ENCODE measurements around the gene MCF2.

DNA sequence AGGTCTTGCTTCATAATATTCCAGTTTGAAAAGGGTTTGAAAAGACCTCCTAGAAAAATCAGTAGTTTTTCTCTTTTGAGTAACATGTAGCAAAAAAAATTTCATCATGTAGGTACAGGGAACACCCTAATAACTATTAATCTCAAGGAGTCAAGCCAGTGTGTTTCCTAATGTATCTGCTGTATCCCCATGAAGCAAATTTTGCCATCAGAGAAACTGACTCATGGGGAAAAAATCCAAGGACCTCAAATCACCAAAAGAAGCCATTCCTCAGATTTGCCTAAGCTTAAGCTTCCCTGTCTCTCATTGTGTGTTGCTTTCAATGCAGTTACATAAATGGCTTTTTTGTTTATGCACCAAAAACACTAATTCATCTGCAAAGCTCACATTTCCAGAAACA, 147.7 kb downstream of the MCF2 start:
- TF ChIP-seq, protein P1, sequence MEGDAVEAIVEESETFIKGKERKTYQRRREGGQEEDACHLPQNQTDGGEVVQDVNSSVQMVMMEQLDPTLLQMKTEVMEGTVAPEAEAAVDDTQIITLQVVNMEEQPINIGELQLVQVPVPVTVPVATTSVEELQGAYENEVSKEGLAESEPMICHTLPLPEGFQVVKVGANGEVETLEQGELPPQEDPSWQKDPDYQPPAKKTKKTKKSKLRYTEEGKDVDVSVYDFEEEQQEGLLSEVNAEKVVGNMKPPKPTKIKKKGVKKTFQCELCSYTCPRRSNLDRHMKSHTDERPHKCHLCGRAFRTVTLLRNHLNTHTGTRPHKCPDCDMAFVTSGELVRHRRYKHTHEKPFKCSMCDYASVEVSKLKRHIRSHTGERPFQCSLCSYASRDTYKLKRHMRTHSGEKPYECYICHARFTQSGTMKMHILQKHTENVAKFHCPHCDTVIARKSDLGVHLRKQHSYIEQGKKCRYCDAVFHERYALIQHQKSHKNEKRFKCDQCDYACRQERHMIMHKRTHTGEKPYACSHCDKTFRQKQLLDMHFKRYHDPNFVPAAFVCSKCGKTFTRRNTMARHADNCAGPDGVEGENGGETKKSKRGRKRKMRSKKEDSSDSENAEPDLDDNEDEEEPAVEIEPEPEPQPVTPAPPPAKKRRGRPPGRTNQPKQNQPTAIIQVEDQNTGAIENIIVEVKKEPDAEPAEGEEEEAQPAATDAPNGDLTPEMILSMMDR (IDR thresholded peaks at IDR 0.05) = no peak
- TF ChIP-seq, protein P2, sequence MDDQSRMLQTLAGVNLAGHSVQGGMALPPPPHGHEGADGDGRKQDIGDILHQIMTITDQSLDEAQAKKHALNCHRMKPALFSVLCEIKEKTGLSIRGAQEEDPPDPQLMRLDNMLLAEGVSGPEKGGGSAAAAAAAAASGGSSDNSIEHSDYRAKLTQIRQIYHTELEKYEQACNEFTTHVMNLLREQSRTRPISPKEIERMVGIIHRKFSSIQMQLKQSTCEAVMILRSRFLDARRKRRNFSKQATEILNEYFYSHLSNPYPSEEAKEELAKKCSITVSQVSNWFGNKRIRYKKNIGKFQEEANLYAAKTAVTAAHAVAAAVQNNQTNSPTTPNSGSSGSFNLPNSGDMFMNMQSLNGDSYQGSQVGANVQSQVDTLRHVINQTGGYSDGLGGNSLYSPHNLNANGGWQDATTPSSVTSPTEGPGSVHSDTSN (IDR thresholded peaks at IDR 0.05) = no peak
- TF ChIP-seq TAF1 (IDR thresholded peaks at IDR 0.05; ENCODE audit: borderline replicate concordance, low read depth, low read length) (no peak), EZH2phosphoT487 (IDR thresholded peaks at IDR 0.05; ENCODE audit: borderline replicate concordance, low read depth) (no peak), SMC3 (IDR thresholded peaks at IDR 0.05; ENCODE audit: low read depth, low read length) (no peak), RAD21 (IDR thresholded peaks at IDR 0.05; ENCODE audit: low read length) (no peak), TEAD4 (IDR thresholded peaks at IDR 0.05; ENCODE audit: borderline replicate concordance, insufficient read depth) (no peak)
- TF ChIP-seq, protein P3, sequence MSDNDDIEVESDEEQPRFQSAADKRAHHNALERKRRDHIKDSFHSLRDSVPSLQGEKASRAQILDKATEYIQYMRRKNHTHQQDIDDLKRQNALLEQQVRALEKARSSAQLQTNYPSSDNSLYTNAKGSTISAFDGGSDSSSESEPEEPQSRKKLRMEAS (IDR thresholded peaks at IDR 0.05; ENCODE audit: low read depth) = no peak
